Effector memory CD8-positive, alpha-beta T cell (primary cell): ENCODE measurements around the gene C1orf185.
"Not testable (repeated sequence)": the region's sequence is repeated elsewhere in the genome, so short reads cannot be mapped to it uniquely, and the experiment has no call there.

Source experiments
- ATAC-seq: fragments of 150-1000 bp; cut with Tn5 transposase; replicated peaks from 2 replicates; pipeline ENCODE4 v1.10.0; 2021; ENCODE audit warnings: mild to moderate bottlenecking, moderate library complexity
- DNase-seq, 3 experiments: peaks; one replicate each; pipeline ENCODE4 v3.0.0; 2021
- H3K27ac Mint-ChIP-seq, 2 donors: one replicate each; pipeline ENCODE4 v1.8.0; 2022; ENCODE audit warnings: mild to moderate bottlenecking in 2 of 2, mixed read lengths in 2 of 2, moderate library complexity in 2 of 2
- H3K27me3 Mint-ChIP-seq, 2 donors: one replicate each; pipeline ENCODE4 v1.8.0; 2022; ENCODE audit warnings: mixed read lengths in 2 of 2
- H3K36me3 Mint-ChIP-seq: one replicate; pipeline ENCODE4 v1.8.0; 2022; ENCODE audit warnings: mild to moderate bottlenecking, moderate library complexity, mixed read lengths; ENCODE audit not compliant: insufficient read depth
- H3K4me1 Mint-ChIP-seq, 2 donors: one replicate each; pipeline ENCODE4 v1.8.0; 2022; ENCODE audit warnings: low read depth in 2 of 2, mixed read lengths in 2 of 2
- H3K4me3 Mint-ChIP-seq, 2 donors: one replicate each; pipeline ENCODE4 v1.8.0; 2022; ENCODE audit warnings: mild to moderate bottlenecking in 2 of 2, mixed read lengths in 2 of 2, moderate library complexity in 2 of 2
- H3K9me3 Mint-ChIP-seq, 2 donors: one replicate each; pipeline ENCODE4 v1.8.0; 2022; ENCODE audit warnings: mixed read lengths in 2 of 2

Gene C1orf185

DNA sequence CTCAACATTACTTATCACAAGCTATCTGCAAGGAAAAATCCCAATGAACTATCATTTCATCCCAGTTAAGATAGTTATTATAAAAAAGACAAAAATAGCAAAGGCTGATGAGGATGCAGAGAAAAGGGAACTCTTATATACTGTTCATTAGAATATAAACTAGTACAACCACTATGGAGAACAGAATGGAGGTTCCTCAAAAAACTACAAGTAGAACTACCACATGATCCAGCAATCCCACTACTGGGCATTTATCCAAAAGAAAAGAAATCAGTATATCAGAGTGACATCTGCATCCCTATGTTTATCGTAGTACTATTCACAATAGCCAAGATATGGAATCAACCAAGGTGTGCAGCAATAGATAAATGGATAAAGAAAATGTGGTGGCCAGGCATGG is 4.9 kb upstream of the C1orf185 start:
- peaks cover 55 to 60% of the 10 kb centered on the region in 2 donors for H3K27me3 Mint-ChIP-seq
- H3K9me3 Mint-ChIP-seq: peaks cover 4 to 8% of the 10 kb centered on the region in 2 donors
- DNase-seq: no peak
- H3K4me3 Mint-ChIP-seq: no peak overlapping the region
- no peak overlapping the region for H3K27ac Mint-ChIP-seq
- H3K36me3 Mint-ChIP-seq: no peaks in the 10 kb centered on the region
- ATAC-seq: no peak
- no peaks in the 10 kb centered on the region for H3K4me1 Mint-ChIP-seq

DNA sequence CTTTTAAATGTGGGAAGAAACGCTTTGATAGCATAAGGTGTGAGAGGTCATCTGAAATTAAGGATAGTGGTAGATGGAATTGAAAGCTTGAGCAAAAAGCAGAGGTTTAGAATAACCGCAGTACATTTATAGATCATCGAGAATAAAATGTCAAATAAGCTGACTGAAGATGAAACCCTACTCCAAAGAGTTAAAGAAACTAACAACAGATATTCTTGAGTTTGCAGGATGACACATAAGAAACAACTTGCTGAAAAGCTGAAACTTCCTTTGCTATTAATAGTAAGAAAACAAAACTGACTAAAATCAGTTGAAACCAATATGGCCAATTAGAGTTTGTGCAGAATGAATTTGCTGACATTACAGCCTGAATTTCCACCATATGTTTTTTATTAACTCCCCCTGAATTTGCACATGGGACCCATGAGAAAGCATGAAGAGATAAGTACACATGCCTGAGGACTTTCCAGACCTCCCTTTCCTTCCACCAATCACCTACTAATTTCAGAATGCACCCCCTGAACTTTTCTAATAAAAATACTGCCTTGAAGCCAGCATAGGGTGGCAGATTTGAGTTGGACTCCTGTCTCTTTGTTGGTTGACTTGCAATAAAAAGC is 1.7 kb upstream of the C1orf185 start:
- ATAC-seq: no peak
- no peaks in the 10 kb centered on the region for H3K4me1 Mint-ChIP-seq

DNA sequence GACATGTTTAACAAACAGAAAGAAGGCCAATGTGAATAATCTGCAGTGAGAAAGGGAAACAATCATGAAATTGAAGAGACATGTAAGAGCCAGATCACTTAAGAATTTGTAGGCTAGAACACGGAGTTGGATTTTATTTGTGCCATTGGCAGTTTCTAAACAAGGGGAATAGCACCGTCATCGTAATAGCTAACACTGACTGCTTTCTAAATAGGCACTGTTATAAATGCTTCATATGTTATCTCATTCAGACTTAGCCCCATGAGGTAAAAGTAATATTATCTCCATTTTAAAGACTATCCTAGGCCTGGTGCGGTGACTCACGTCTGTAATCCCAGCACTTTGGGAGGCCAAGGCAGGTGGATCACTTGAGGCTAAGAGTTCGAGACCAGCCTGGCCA is 12.1 kb downstream of the C1orf185 start:
- Mint-ChIP-seq H3K4me1 (no peaks in the 10 kb centered on the region), H3K36me3 (no peaks in the 10 kb centered on the region), H3K27ac (no peak overlapping the region), H3K4me3 (no peak overlapping the region), H3K9me3 (no peaks in the 10 kb centered on the region), H3K27me3 (peaks cover 24 to 37% of the 10 kb centered on the region in 2 donors)
- no peak for DNase-seq
- ATAC-seq: no peak

More for the DNA sequence above, 1.7 kb upstream of the C1orf185 start:
- H3K36me3 Mint-ChIP-seq: no peaks in the 10 kb centered on the region
- H3K27ac Mint-ChIP-seq: no peak overlapping the region
- peaks cover 31 to 37% of the 10 kb centered on the region in 2 donors for H3K27me3 Mint-ChIP-seq
- peaks cover 4 to 8% of the 10 kb centered on the region in 2 donors for H3K9me3 Mint-ChIP-seq
- H3K4me3 Mint-ChIP-seq: no peak overlapping the region
- no peak for DNase-seq

DNA sequence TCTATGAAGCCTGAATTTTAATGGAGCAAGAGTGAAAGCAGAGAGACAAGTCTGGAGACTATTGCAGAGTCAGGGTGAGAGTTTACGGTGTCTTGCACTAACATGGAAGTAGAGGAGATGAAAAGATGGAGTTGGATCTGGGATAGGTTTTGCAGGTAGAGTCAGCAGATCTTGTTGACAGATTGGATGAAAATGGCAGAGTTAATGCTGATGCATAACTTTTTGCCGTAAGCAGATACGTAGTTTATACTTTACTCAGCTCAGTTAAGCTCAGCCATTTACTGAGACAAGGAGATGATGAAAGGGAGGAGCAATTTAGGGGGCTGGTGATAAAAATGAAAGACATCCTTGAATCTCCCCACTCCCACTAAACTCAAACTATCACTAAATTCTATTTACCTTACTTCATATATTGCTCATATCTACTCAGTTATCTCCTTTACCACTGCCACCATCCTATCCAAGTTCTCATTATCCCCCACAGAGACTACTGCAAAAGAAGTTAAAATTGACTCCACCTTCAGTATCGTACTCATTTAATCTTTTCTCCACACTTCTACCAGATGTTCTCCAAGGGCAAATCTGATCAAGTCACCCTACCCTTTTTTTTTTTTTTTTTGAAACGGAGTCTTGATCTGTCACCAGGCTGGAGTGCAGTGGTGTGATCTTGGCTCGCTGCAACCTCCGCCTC is 13.8 kb downstream of the C1orf185 start:
- Mint-ChIP-seq H3K4me3 (no peak overlapping the region), H3K9me3 (no peaks in the 10 kb centered on the region), H3K4me1 (no peaks in the 10 kb centered on the region), H3K36me3 (no peaks in the 10 kb centered on the region), H3K27me3 (peaks cover 32 to 36% of the 10 kb centered on the region in 2 donors), H3K27ac (no peak overlapping the region)
- DNase-seq (no peak), ATAC-seq (no peak)

DNA sequence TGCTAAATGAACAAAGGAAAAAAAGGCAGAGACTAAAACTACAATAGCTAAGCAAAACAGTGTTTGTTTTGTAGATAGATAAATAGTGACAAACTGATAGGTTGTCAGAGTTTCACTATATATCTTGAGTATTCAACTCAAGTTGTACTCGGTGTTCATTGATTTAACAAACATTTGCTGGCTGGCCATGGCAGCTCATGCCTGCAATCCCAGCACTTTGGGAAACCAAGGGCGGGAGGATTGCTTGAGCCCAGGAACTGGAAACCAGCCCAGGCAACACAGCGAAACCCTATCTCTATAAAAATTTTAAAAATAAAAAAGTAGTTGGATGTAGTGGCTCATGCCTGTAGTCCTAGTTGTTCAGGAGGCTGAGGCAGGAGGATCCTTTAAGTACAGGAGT is 17.3 kb downstream of the C1orf185 start:
- no peak overlapping the region for H3K4me3 Mint-ChIP-seq
- H3K27ac Mint-ChIP-seq: no peak overlapping the region
- DNase-seq (no peak), ATAC-seq (no peak)
- H3K36me3 Mint-ChIP-seq: no peaks in the 10 kb centered on the region
- H3K27me3 Mint-ChIP-seq: peaks cover 24 to 45% of the 10 kb centered on the region in 2 donors
- H3K4me1 Mint-ChIP-seq: no peaks in the 10 kb centered on the region
- no peaks in the 10 kb centered on the region for H3K9me3 Mint-ChIP-seq

DNA sequence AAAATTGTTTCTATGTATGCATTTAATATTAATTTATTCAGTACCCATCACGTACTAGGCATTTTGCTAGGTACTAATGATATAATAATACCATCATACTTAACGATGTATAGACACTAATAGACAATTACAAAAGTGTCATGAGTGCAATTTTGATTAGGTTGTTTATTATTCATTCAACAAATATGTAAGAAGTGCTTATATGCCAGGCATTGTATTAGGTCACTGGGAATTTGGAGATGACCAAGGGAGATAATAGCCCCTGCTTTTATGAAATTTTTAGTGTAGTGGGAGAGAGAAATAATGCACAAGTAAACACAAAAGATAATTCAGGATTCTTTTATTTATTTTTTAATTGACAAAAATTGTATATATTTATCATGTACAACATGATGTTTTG is 18.6 kb downstream of the C1orf185 start:
- no peaks in the 10 kb centered on the region for H3K4me1 Mint-ChIP-seq
- H3K27me3 Mint-ChIP-seq: peaks cover 24 to 54% of the 10 kb centered on the region in 2 donors
- H3K36me3 Mint-ChIP-seq: no peaks in the 10 kb centered on the region
- H3K27ac Mint-ChIP-seq: no peak overlapping the region
- no peaks in the 10 kb centered on the region for H3K9me3 Mint-ChIP-seq
- no peak overlapping the region for H3K4me3 Mint-ChIP-seq
- no peak for DNase-seq
- no peak for ATAC-seq

DNA sequence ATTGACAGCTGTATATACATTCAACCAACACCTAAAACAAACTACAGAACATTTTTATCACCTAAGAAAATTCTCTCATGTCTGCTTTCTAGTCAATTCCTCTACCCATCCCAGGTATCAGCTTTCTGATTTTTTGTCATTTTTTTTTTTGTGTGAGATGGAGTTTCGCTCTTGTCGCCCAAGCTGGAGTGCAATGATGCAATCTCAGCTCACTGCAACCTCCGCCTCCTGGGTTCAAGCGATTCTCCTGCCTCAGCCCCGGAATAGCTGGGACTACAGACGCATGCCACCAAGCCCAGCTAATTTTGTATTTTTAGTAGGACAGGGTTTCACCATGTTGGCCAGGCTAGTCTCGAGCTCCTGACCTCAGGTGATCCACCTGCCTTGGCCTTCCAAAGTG is 25.1 kb downstream of the C1orf185 start:
- ATAC-seq, DNase-seq, H3K36me3 Mint-ChIP-seq, H3K9me3 Mint-ChIP-seq, H3K4me1 Mint-ChIP-seq, H3K4me3 Mint-ChIP-seq, H3K27ac Mint-ChIP-seq: not testable (repeated sequence)
- H3K27me3 Mint-ChIP-seq: peaks cover 25 to 66% of the 10 kb centered on the region in 2 donors

DNA sequence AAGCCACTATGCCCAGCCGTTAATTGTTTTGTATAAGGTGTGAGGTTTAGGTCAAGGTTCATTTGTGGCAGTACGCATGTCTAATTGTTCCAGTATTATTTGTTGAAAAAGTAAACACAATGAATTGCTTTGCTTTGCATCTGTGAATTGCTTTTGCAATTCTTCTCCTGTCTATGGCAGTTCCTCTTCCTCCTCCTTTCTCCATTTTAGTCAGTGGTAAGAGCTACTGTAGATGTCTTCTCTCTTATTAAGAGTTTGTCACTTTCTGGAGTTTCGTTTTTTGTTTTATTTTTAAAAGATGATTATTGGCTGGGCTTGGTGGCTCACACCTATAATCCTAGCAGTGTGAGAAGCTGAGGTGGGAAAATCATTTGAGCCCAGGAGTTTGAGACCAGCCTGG is 29.2 kb downstream of the C1orf185 start:
- H3K36me3 Mint-ChIP-seq: no peaks in the 10 kb centered on the region
- peaks cover 58 to 85% of the 10 kb centered on the region in 2 donors for H3K27me3 Mint-ChIP-seq
- H3K9me3 Mint-ChIP-seq: peaks cover 6 to 16% of the 10 kb centered on the region in 2 donors
- H3K4me1 Mint-ChIP-seq: no peaks in the 10 kb centered on the region
- no peak for DNase-seq
- H3K27ac Mint-ChIP-seq: no peak overlapping the region
- no peak for ATAC-seq
- no peak overlapping the region for H3K4me3 Mint-ChIP-seq

DNA sequence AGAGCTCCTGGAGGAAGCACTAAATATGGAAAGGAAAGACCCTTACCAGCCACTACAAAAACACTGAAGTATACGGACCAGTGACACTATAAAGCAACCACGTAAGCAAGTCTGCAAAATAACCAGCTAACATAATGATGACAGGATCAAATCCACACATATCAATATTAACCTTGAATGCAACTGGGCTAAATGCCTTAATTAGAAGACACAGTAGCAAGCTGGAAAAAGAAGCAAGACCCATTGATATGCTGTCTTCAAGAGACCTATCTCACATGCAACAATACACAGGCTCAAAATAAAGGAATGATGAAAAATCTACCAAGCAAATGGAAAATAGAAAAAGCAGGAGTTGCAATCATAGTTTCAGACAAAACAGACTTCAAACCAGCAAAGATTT is 31.0 kb downstream of the C1orf185 start:
- no peaks in the 10 kb centered on the region for H3K4me1 Mint-ChIP-seq
- no peak for DNase-seq
- no peak overlapping the region for H3K27ac Mint-ChIP-seq
- ATAC-seq: no peak
- H3K36me3 Mint-ChIP-seq: no peaks in the 10 kb centered on the region
- H3K27me3 Mint-ChIP-seq: peaks cover 70 to 87% of the 10 kb centered on the region in 2 donors
- peaks cover 6 to 16% of the 10 kb centered on the region in 2 donors for H3K9me3 Mint-ChIP-seq
- no peak overlapping the region for H3K4me3 Mint-ChIP-seq

DNA sequence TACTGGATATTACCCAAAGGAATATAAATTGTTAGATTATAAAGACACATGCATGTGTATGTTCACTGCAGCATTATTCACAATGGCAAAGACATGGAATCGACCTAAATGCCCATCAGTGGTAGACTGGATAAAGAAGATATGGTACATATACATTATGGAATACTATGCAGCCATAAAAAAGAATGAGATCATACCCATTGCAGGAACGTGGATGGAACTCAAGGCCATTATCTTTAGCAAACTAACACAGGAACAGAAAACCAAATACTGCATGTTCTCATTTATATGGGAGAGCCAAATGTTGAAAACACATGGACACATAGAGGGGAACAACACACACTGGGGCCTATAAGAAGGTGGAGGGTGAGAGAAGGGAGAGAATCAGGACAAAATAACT is 35.7 kb downstream of the C1orf185 start:
- H3K27me3 Mint-ChIP-seq: peaks cover 42 to 43% of the 10 kb centered on the region in 2 donors
- not testable (repeated sequence) for H3K36me3 Mint-ChIP-seq, H3K4me1 Mint-ChIP-seq, H3K9me3 Mint-ChIP-seq, H3K27ac Mint-ChIP-seq, ATAC-seq, H3K4me3 Mint-ChIP-seq, DNase-seq

DNA sequence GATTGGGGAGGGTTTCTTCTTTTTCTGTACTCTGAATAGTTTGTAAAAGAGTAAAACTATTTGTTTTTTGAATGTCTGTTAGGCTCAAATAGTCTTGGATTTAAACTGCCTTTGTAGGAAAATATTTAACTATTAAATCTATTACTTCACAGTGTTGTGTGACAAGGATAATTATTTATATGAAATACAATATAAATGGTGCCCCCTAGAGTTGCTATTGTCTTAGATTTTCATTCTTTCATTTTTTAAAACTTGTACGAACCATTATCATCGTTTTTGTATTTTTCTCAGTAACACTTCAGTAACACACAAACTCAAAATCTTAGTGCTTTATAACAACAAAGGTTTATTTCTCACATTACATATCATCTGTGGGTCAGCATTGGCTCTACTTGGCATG is 37.4 kb downstream of the C1orf185 start:
- DNase-seq (no peak), ATAC-seq (no peak)
- H3K4me3 Mint-ChIP-seq: no peak overlapping the region
- peaks cover 32 to 34% of the 10 kb centered on the region in 2 donors for H3K27me3 Mint-ChIP-seq
- H3K4me1 Mint-ChIP-seq: peaks cover 0 to 2% of the 10 kb centered on the region in 2 donors
- no peak overlapping the region for H3K27ac Mint-ChIP-seq
- peaks cover 0 to 1% of the 10 kb centered on the region in 2 donors for H3K9me3 Mint-ChIP-seq
- H3K36me3 Mint-ChIP-seq: no peaks in the 10 kb centered on the region

DNA sequence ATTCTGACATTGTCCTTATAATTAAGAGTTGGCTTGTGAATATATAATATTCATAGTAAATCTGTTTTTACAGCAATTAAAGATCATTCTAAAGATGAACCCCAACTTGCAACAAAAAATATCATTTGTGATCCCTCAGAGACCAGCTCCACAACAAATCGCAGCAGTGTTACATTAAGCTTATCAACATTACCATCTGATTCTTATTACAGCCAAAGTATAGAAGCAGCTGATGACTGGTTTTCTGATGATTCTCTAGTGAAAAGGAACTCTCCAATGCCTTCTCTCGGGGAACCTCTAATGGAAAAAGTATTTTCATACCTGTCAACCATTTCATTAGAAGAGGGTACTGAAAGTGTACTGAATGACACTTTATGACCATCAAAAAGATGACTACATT is 45.4 kb downstream of the C1orf185 start:
- no peaks in the 10 kb centered on the region for H3K4me1 Mint-ChIP-seq
- peaks cover 24 to 40% of the 10 kb centered on the region in 2 donors for H3K27me3 Mint-ChIP-seq
- H3K27ac Mint-ChIP-seq: no peak overlapping the region
- H3K36me3 Mint-ChIP-seq: no peaks in the 10 kb centered on the region
- DNase-seq (no peak), ATAC-seq (no peak)
- H3K9me3 Mint-ChIP-seq: no peaks in the 10 kb centered on the region
- H3K4me3 Mint-ChIP-seq: no peak overlapping the region

DNA sequence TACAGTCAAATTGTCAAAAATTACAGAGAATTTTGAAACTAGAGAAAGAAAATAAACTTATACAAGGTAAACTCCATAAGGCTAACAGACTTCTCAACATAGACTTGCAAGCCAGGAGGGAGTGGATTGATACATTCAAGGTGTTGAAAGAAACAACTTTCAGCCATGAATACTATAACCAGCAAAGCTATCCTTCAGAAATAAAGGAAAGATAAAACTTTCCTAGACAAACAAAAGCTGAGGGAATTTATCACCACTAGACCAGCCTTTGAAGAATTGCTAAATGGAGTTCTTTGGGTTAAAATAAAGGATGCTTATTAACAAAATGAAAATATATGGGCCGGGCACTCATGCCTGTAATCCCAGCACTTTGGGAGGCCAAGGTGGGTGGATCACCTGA is 52.7 kb downstream of the C1orf185 start:
- Mint-ChIP-seq H3K4me1 (no peaks in the 10 kb centered on the region), H3K27me3 (peaks cover 28 to 63% of the 10 kb centered on the region in 2 donors), H3K27ac (no peak overlapping the region), H3K9me3 (peaks cover 4 to 7% of the 10 kb centered on the region in 2 donors), H3K36me3 (no peaks in the 10 kb centered on the region), H3K4me3 (no peak overlapping the region)
- no peak for ATAC-seq
- no peak for DNase-seq

DNA sequence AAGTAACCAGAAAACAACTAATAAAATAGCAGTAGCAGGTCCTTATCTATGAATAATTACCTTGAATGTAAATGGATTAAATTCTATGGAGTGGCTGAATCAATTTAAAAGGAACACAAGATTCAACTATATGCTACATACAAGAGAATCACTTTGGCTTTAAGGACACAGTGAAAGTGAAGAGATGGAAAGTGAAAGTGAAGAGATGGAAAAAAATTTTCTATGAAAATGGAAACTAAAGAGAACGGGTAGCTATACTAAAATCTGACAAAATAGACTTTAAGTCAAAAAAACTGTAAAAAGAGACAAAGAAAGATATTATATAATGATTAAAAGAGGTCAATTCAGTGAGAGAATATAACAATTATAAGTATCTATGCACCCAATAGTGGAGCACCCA is 54.7 kb downstream of the C1orf185 start:
- no peaks in the 10 kb centered on the region for H3K36me3 Mint-ChIP-seq
- DNase-seq: no peak
- peaks cover 33 to 57% of the 10 kb centered on the region in 2 donors for H3K27me3 Mint-ChIP-seq
- no peak overlapping the region for H3K27ac Mint-ChIP-seq
- H3K9me3 Mint-ChIP-seq: peaks cover 4 to 7% of the 10 kb centered on the region in 2 donors
- H3K4me1 Mint-ChIP-seq: no peaks in the 10 kb centered on the region
- no peak overlapping the region for H3K4me3 Mint-ChIP-seq
- ATAC-seq: no peak
